Measurements from ENCODE around the gene PRSS37. TPM values are rescaled to one million over a fixed set of nuclear protein-coding genes. Genes with fewer than 3 reads are reported as not detected.

The PRSS37 gene
- total RNA-seq, 1 experiment from 2014 or later, result not detected

- Mint-ChIP-seq H3K27me3 (ENCODE audit: low read depth) (no peaks in the 10 kb centered on the region; the same call in 1 of the 2 replicates), H3K27ac (no peak overlapping the region), H3K36me3 (peaks cover 42% of the 10 kb centered on the region), H3K4me3 (no peak overlapping the region), H3K4me1 (peaks cover 4% of the 10 kb centered on the region), H3K9me3 (peaks cover 54% of the 10 kb centered on the region)
- no peak for DNase-seq (ENCODE audit: low spot score)
- ChIA-PET CTCF (no interaction called here), POLR2A (no interaction called here)
- ATAC-seq, result no peak
- TF ChIP-seq GABPB1 (CRISPR knock-in tag; IDR thresholded peaks at IDR 0.05) (no peak), AFF4 (CRISPR knock-in tag; IDR thresholded peaks at IDR 0.05; ENCODE audit: borderline replicate concordance) (no peak), ZNF281 (CRISPR knock-in tag; IDR thresholded peaks at IDR 0.05) (no peak), NR2C2 (CRISPR knock-in tag; IDR thresholded peaks at IDR 0.05) (no peak), ETV6 (CRISPR knock-in tag; IDR thresholded peaks at IDR 0.05) (no peak), CTCF (IDR thresholded peaks at IDR 0.05) (no peak), FOXP4 (CRISPR knock-in tag; IDR thresholded peaks at IDR 0.05) (no peak), JUN (CRISPR knock-in tag; IDR thresholded peaks at IDR 0.05) (no peak), SOX15 (CRISPR knock-in tag; IDR thresholded peaks at IDR 0.05) (no peak)
Observed at GRCh38 chr7:141820067-141820466, 21.2 kb downstream of the PRSS37 start.

- no peaks in the 10 kb centered on the region for H3K9me3 Mint-ChIP-seq
- no peak overlapping the region for H3K4me3 Mint-ChIP-seq
- DNase-seq (ENCODE audit: low spot score), result no peak
- ChIA-PET POLR2A (no interaction called here), CTCF (interaction anchor here (0.5 kb wide), 1 partner anchor 41 kb away, joined by 3 read pairs; no protein-coding TSS in a partner anchor)
- ATAC-seq, result no peak
- H3K27ac Mint-ChIP-seq, result no peak overlapping the region
- H3K4me1 Mint-ChIP-seq, result no peaks in the 10 kb centered on the region
- no peaks in the 10 kb centered on the region for H3K27me3 Mint-ChIP-seq (ENCODE audit: low read depth)
- peaks cover 3% of the 10 kb centered on the region; the same call in 1 of the 2 replicates for H3K36me3 Mint-ChIP-seq
- TF ChIP-seq E2F1 (CRISPR knock-in tag; IDR thresholded peaks at IDR 0.05) (no peak), AR (CRISPR knock-in tag; IDR thresholded peaks at IDR 0.05) (no peak), USF1 (CRISPR knock-in tag; IDR thresholded peaks at IDR 0.05) (no peak), ZNF138 (CRISPR knock-in tag; conservative IDR thresholded peaks at IDR 0.05) (no peak), ZSCAN18 (CRISPR knock-in tag; IDR thresholded peaks at IDR 0.05) (no peak), ATF3 (CRISPR knock-in tag; conservative IDR thresholded peaks at IDR 0.05) (no peak), SP1 (CRISPR knock-in tag; conservative IDR thresholded peaks at IDR 0.05) (no peak), CDX4 (CRISPR knock-in tag; IDR thresholded peaks at IDR 0.05; ENCODE audit: borderline replicate concordance) (no peak)
Observed at GRCh38 chr7:141792526-141792925, 48.8 kb downstream of the PRSS37 start.
